ENCODE measurements around the gene FAM204A.

Gene FAM204A

DNA sequence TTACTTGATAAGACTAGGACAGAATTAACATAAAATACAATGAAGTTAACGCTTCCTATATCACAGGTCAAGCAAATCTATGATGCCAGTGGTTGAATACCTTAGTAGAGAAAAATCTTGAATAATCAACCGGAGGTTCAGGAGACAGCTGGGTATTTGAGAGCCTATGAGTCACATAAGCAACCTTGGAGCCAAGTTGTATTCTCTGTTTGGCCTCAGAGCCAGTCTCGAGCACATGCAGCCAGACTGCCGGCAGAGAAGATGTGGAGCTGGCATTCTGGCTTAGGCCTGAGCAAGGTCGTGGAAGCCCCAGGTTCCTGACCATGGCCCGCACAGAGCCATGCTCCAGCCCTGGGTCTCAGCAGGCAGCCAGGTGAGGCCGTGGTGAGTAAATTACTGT, 90.3 kb downstream of the FAM204A start:
- no peak for DNase-seq (ENCODE audit: low read depth in 1 of 2, low spot score in 1 of 2)

DNA sequence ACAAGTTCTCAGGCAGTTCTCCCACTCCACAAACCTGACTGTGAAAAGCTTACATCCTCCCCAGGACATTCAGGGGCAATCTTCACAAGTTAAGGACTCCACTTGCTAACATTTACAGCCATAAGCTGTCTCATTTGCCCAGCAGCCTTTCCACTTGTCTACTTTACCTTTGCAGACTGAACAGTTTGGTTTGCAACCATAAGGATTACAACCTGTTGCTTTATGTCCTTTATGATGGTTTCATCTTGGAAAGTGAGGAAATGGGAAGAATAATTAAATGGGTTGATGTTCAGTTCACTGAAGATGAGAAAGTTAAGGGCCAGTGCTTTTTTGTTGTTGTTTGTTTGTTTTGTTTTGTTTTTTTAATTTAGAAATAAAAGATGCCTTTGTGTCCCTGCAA, 92.4 kb downstream of the FAM204A start:
- DNase-seq (ENCODE audit: low read depth in 1 of 2, low spot score in 1 of 2) = no peak
